ENCODE results near the gene TAPT1.

GRCh38 chr4:16243285-16243684 lies 17.0 kb upstream of the TAPT1 start:
- TF ChIP-seq JUNB (IDR thresholded peaks at IDR 0.05; ENCODE audit: unreplicated experiment) (no peak), CTCF (conservative IDR thresholded peaks at IDR 0.05; ENCODE audit: low read depth in 2 of 2) (no peak), POLR2AphosphoS5 (IDR thresholded peaks at IDR 0.05; ENCODE audit: low read depth) (no peak), EZH2 (IDR thresholded peaks at IDR 0.05; ENCODE audit: low read depth, unreplicated experiment) (no peak), ZNF331 (CRISPR knock-in tag; IDR thresholded peaks at IDR 0.05; ENCODE audit: low read depth) (no peak), EZH2phosphoT487 (IDR thresholded peaks at IDR 0.05; ENCODE audit: unreplicated experiment) (no peak), ETS1 (IDR thresholded peaks at IDR 0.05) (no peak)
- TF ChIP-seq, protein P1, sequence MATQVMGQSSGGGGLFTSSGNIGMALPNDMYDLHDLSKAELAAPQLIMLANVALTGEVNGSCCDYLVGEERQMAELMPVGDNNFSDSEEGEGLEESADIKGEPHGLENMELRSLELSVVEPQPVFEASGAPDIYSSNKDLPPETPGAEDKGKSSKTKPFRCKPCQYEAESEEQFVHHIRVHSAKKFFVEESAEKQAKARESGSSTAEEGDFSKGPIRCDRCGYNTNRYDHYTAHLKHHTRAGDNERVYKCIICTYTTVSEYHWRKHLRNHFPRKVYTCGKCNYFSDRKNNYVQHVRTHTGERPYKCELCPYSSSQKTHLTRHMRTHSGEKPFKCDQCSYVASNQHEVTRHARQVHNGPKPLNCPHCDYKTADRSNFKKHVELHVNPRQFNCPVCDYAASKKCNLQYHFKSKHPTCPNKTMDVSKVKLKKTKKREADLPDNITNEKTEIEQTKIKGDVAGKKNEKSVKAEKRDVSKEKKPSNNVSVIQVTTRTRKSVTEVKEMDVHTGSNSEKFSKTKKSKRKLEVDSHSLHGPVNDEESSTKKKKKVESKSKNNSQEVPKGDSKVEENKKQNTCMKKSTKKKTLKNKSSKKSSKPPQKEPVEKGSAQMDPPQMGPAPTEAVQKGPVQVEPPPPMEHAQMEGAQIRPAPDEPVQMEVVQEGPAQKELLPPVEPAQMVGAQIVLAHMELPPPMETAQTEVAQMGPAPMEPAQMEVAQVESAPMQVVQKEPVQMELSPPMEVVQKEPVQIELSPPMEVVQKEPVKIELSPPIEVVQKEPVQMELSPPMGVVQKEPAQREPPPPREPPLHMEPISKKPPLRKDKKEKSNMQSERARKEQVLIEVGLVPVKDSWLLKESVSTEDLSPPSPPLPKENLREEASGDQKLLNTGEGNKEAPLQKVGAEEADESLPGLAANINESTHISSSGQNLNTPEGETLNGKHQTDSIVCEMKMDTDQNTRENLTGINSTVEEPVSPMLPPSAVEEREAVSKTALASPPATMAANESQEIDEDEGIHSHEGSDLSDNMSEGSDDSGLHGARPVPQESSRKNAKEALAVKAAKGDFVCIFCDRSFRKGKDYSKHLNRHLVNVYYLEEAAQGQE (IDR thresholded peaks at IDR 0.05; ENCODE audit: unreplicated experiment): no peak

All from GM23338 (cell line).